HTR-8/SVneo (cell line): ENCODE data around the gene MACROD2.

Experiments
- DNase-seq: peaks from one replicate; pipeline ENCODE4 v3.0.0; 2011; ENCODE audit warnings: low spot score, mixed read lengths; ENCODE audit not compliant: insufficient read length
- FAIRE-seq: peaks from 2 replicates; lab custom pipeline; 2011; peaks lifted over from hg19 to GRCh38; lab: Jason Lieb, UNC

Gene MACROD2

DNA sequence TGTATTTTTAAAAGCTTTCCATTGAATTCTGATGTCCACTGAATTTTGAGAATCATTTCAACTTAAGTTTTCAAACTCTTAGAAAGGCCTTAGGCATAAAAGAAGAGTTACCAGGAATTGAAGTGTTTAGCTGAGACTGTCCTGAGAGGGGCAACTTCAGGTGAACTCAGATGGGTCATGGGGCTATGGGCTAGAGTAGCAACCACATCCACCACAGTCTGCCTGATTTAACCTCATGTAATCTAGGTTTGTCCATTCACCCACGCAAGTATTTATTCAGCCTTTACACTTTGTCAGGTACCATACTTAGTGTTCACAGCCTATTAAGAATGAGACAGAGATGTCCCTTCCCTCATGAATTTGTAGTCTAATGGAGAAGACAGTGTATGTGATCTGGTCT lies 2076.9 kb downstream of the MACROD2 start:
- DNase-seq (no peak), FAIRE-seq (no peak)

DNA sequence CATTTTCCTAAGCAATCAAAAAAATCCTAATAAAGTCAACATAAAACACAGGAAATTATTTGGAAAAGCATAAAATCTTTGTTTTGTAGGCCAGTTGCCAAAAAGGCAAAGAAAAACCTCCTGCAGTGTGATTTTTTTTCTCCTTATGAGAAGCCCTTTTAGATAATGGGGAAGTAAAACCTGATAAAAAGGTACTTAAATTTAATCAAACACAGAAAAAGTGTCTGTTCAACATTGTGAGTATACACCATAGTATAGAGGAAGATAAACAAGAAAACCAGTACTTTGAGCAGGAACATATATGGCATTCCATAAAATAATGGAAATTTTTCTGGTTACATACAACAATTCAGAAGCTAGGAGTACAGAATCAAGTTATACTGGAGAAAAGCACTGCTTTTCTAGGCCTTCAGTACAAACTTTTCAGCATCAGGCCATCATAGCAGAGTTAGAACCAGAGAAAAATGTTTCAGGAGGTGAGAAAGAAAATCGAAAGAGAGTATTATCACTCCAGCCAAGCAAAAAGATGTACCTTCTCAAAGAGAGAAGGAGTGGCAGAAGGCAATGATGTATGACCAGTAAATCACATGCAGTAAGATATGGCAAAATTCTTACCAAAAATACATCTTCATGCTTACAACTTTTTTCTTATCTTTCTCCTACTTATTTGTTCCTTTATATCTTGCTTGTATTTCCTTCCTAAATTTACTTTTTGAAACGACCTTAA lies 2083.0 kb downstream of the MACROD2 start:
- no peak for FAIRE-seq

GRCh38 chr20:16081421-16081820 lies 2086.1 kb downstream of the MACROD2 start:
- FAIRE-seq (no peak), DNase-seq (no peak)

More for the DNA sequence above, 2083.0 kb downstream of the MACROD2 start:
- no peak for DNase-seq

- FAIRE-seq: no peak
These were observed 2086.8 kb downstream of the MACROD2 start for GRCh38 chr20:16082051-16082550.

GRCh38 chr20:16083639-16084280 lies 2088.4 kb downstream of the MACROD2 start:
- FAIRE-seq (no peak), DNase-seq (no peak)

More at GRCh38 chr20:16082051-16082550, 2086.8 kb downstream of the MACROD2 start:
- no peak for DNase-seq

- FAIRE-seq: no peak
These were observed 2099.9 kb downstream of the MACROD2 start for GRCh38 chr20:16095226-16095625.

DNA sequence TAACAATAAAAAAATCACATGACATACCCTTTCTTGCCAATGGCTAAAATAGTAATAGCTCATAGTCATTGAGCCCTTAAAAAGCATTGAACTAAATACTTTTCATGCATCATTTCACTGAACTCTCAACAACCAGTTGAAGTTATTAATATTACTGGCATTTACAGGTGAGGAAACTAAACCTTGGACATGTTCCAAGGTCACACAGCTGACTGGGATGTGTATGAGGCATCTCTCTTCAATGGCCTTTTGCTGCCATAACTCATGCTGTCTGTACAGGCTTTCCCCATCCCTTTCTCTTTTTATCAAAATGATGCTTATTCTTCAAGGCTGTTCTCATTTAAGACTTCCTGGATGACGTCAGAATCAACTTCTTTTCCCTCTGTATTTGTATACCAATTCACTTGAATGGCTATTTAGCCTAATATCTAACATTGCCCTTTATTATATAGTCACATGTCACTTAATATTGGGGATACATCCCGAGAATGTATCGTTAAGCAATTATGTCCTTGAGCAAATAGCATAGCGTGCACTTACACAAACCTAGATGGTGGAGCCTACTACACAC lies 2101.5 kb downstream of the MACROD2 start:
- DNase-seq (no peak), FAIRE-seq (no peak)

More at GRCh38 chr20:16095226-16095625, 2099.9 kb downstream of the MACROD2 start:
- no peak for DNase-seq

- FAIRE-seq (no peak), DNase-seq (no peak)
These were observed 2102.5 kb downstream of the MACROD2 start for GRCh38 chr20:16097788-16098187.

- DNase-seq: no peak
- FAIRE-seq: no peak
These were observed 2103.7 kb downstream of the MACROD2 start for GRCh38 chr20:16098890-16099639.

DNA sequence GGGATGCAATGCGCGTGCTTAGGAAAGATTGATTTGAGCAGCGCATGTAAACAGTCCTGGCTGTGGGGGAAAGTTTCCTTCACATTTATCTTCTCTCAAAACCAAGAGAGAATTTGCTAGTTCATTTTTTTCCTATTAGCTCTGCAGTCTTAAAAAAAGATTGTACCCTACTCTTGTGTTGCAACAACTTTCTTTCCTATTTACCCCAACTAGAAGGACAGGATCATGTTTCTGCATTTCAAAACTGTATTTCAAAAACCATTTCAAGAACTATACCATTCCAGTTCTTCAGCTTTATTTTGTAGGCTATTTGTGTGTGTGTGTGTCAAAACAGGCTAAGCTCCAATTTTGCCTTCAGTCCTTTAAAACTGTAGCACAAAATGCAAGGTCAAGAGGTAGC lies 2104.8 kb downstream of the MACROD2 start:
- FAIRE-seq (no peak), DNase-seq (no peak)

- no peak for FAIRE-seq
- DNase-seq: no peak
These were observed 2105.5 kb downstream of the MACROD2 start for GRCh38 chr20:16100767-16101166.
